ENCODE results near the gene TEX36. TPM values are rescaled to one million over a fixed set of nuclear protein-coding genes. Genes with fewer than 3 reads are reported as not detected.

TEX36 gene
- polyA plus RNA-seq, 1 of the 3 experiments (the other 2 are of a cell fraction) = not detected

GRCh38 chr10:125720002-125720382 lies 37.0 kb upstream of the TEX36 start:
- Histone ChIP-seq H3F3A (replicated peaks; ENCODE audit: insufficient read depth) (peaks cover 4% of the 10 kb centered on the region), H3K9me2 (no peaks in the 10 kb centered on the region), H3K4me1 (ENCODE audit: control insufficient read depth in 1 of 2, insufficient read depth in 2 of 2, low read depth in 1 of 2, low read length in 1 of 2) (peaks cover 0 to 6% of the 10 kb centered on the region in 2 experiments; a peak in 2 of 4 replicates), H3K27me3 (ENCODE audit: insufficient read depth) (no peaks in the 10 kb centered on the region), H3K27ac (ENCODE audit: low read depth in 2 of 2, low read length in 1 of 2) (peak overlapping the region; percentile 83 to 90), H3K9ac (peak overlapping the region; percentile 99), H3K9me3 (no peaks in the 10 kb centered on the region), H3K79me2 (ENCODE audit: insufficient read depth) (peaks cover 28% of the 10 kb centered on the region), H4K20me1 (ENCODE audit: insufficient read depth) (no peaks in the 10 kb centered on the region), H2AFZ (ENCODE audit: low read depth) (peak overlapping the region; percentile 95), H3K4me3 (ENCODE audit: low read depth in 2 of 2, low read length in 1 of 2) (peak overlapping the region; percentile 99), H3K4me2 (peak overlapping the region; percentile 95), H3K36me3 (replicated peaks in 1 of 2; ENCODE audit: control insufficient read depth in 1 of 2, insufficient read depth in 2 of 2, low read length in 1 of 2) (peaks cover 36 to 41% of the 10 kb centered on the region in 2 experiments)
- no peak for DNase-seq
- TF ChIP-seq REST (IDR thresholded peaks at IDR 0.05; ENCODE audit: low read depth, low read length) (no peak), TAF1 (IDR thresholded peaks at IDR 0.05; ENCODE audit: borderline replicate concordance, low read depth, low read length) (no peak), USF1 (IDR thresholded peaks at IDR 0.05; ENCODE audit: borderline replicate concordance, low read depth) (no peak), EZH2phosphoT487 (IDR thresholded peaks at IDR 0.05; ENCODE audit: borderline replicate concordance, low read depth) (no peak), EP300 (IDR thresholded peaks at IDR 0.05; ENCODE audit: borderline replicate concordance in 1 of 2, low read depth in 1 of 2, low read length in 1 of 2) (no peak), MEF2A (IDR thresholded peaks at IDR 0.05; ENCODE audit: borderline replicate concordance, low read depth) (no peak), RXRA (IDR thresholded peaks at IDR 0.05; ENCODE audit: borderline replicate concordance, low read depth) (no peak), USF2 (IDR thresholded peaks at IDR 0.05; ENCODE audit: borderline replicate concordance, low read depth, low read length) (no peak), FOSL2 (IDR thresholded peaks at IDR 0.05; ENCODE audit: borderline replicate concordance, low read depth) (no peak), SIN3A (IDR thresholded peaks at IDR 0.05; ENCODE audit: borderline replicate concordance, low read depth, low read length) (no peak), TEAD4 (IDR thresholded peaks at IDR 0.05; ENCODE audit: borderline replicate concordance, insufficient read depth) (no peak), SMC3 (IDR thresholded peaks at IDR 0.05; ENCODE audit: low read depth, low read length) (no peak), ZBTB33 (IDR thresholded peaks at IDR 0.05; ENCODE audit: borderline replicate concordance, low read depth) (no peak)
- POLR2A ChIA-PET = interaction anchor here (1.0 to 1.3 kb wide), 3 partner anchors 12 to 918 kb away, joined by 3 to 5 read pairs (median 3); partner anchors contain the start of genes ABRAXAS2, BCCIP and UROS
- CTCF ChIA-PET = interaction anchor here (1.0 kb wide), 1 partner anchor 10 kb away, joined by 4 read pairs; no protein-coding TSS in a partner anchor
- WGBS (ENCODE audit: low lambda C conversion rate) = 1% methylated on average over 15 of the region's 15 CpGs
